ENCODE results near the gene ANGEL2.

- TF ChIP-seq POLR2A (IDR thresholded peaks at IDR 0.05; ENCODE audit: low read length) (no peak), GATA1 (IDR thresholded peaks at IDR 0.05; ENCODE audit: low read depth, low read length) (no peak)
These were observed 33.6 kb upstream of the ANGEL2 start for GRCh38 chr1:213049232-213049631.
